A549 (cell line): Measurements from ENCODE around the gene SMIM38. TPM values are rescaled to one million over a fixed set of nuclear protein-coding genes. Genes with fewer than 3 reads are reported as not detected.

Experiments
- ATAC-seq, 2 experiments: fragments of 200-7000 bp in 1 of 2; fragments of >200 bp in 1 of 2; cut with Nextera tagmentation in 1 of 2; cut with Tn5 transposase in 1 of 2; 3 replicates each; pipeline versions ENCODE4 v1.8.0 to v1.9.1; 2018 to 2020; ENCODE audit warnings: mild to moderate bottlenecking in 1 of 2, moderate library complexity in 1 of 2
- CTCF ChIA-PET: fragments of 300-600 bp; sonication (Branson Sonifier 250); formaldehyde crosslinking; extraction: SDS; loops from one replicate; lab custom pipeline; 2021; ENCODE audit warnings: antibody characterized with exemption, inconsistent platforms; lab: Yijun Ruan, JAX
- POLR2A ChIA-PET: fragments of 350-600 bp; formaldehyde crosslinking; extraction: SDS; loops from one replicate; lab custom pipeline; 2021; ENCODE audit warnings: antibody characterized with exemption, inconsistent platforms; lab: Yijun Ruan, JAX
- DNase-seq, 2 experiments: peaks; one replicate each; pipeline versions ENCODE4 v3.0.0 to v3.0.0-alpha.2; 2011 to 2016; ENCODE audit warnings: low read depth in 1 of 2, low spot score in 1 of 2
- FAIRE-seq: peaks from 2 replicates; lab custom pipeline; 2011; peaks lifted over from hg19 to GRCh38; lab: Jason Lieb, UNC
- H3K27ac ChIP-seq, 2 experiments: fragments of >200 bp; sonication (Bioruptor Twin); formaldehyde crosslinking; 3 replicates each; pipeline ENCODE4 v1.5.1; 2016 to 2017
- H3K4me1 ChIP-seq: fragments of >200 bp; sonication (Bioruptor Twin); formaldehyde crosslinking; 3 replicates; pipeline ENCODE4 v1.6.1; 2016
- H3K4me2 ChIP-seq: fragments of >200 bp; sonication (Bioruptor Twin); formaldehyde crosslinking; 3 replicates; pipeline ENCODE4 v1.6.1; 2016
- H3K4me3 ChIP-seq: fragments of >200 bp; sonication (Bioruptor Twin); formaldehyde crosslinking; 3 replicates; pipeline ENCODE4 v1.5.1; 2016
- H3K9me3 ChIP-seq: fragments of >200 bp; sonication (Bioruptor Twin); formaldehyde crosslinking; 3 replicates; pipeline ENCODE4 v1.6.1; 2016
- ATOH8 ChIP-seq: fragments of 250-450 bp; sonication (Bioruptor Pico); IDR thresholded peaks from 2 replicates; pipeline ENCODE4 v1.5.0; 2020; ENCODE audit warnings: low read depth, mild to moderate bottlenecking, moderate library complexity
- CHD4 ChIP-seq: fragments of 200-600 bp; sonication (generic); IDR thresholded peaks from 2 replicates; pipeline ENCODE4 v1.6.1; 2016; ENCODE audit warnings: antibody characterized with exemption, mild to moderate bottlenecking, borderline replicate concordance
- CTCF ChIP-seq: fragments of >200 bp; sonication (Bioruptor Twin); formaldehyde crosslinking; IDR thresholded peaks from 3 replicates; pipeline ENCODE4 v1.5.1; 2016
- EHF ChIP-seq: fragments of 250-450 bp; sonication (Bioruptor Pico); IDR thresholded peaks from 2 replicates; pipeline ENCODE4 v1.5.0; 2020; ENCODE audit warnings: mild to moderate bottlenecking
- EP300 ChIP-seq, 2 experiments: fragments of >200 bp; sonication (Bioruptor Twin); formaldehyde crosslinking; IDR thresholded peaks; 2 replicates in 1 of 2; 3 replicates in 1 of 2; pipeline ENCODE4 v1.6.1; 2016 to 2017
- ESRRA ChIP-seq: fragments of 150-350 bp; IDR thresholded peaks from 2 replicates; pipeline ENCODE4 v1.6.1; 2014; ENCODE audit warnings: mild to moderate bottlenecking, low read length, borderline replicate concordance
- GATA3 ChIP-seq: IDR thresholded peaks from 2 replicates; pipeline ENCODE4 v1.6.1; 2012; ENCODE audit warnings: borderline replicate concordance
- HDAC2 ChIP-seq: fragments of 200-600 bp; sonication (generic); IDR thresholded peaks from 2 replicates; pipeline ENCODE4 v1.6.1; 2016
- HEYL ChIP-seq: fragments of 250-450 bp; sonication (Bioruptor Pico); IDR thresholded peaks from 2 replicates; pipeline ENCODE4 v1.8.0; 2021; ENCODE audit warnings: mild to moderate bottlenecking, moderate library complexity
- HMGXB4 ChIP-seq: fragments of 250-450 bp; sonication (Bioruptor Pico); IDR thresholded peaks from 2 replicates; pipeline ENCODE4 v1.5.0; 2021; ENCODE audit warnings: mild to moderate bottlenecking, moderate library complexity, borderline replicate concordance
- HOXB5 ChIP-seq: fragments of 250-450 bp; sonication (Bioruptor Pico); IDR thresholded peaks from 2 replicates; pipeline ENCODE4 v1.5.0; 2020; ENCODE audit warnings: mild to moderate bottlenecking, moderate library complexity
- KDM1A ChIP-seq: fragments of 200-600 bp; sonication (generic); IDR thresholded peaks from 2 replicates; pipeline ENCODE4 v1.6.1; 2016; ENCODE audit warnings: low read depth, mild to moderate bottlenecking
- KDM5A ChIP-seq: fragments of 200-600 bp; sonication (generic); IDR thresholded peaks from 2 replicates; pipeline ENCODE4 v1.6.1; 2016; ENCODE audit warnings: antibody characterized with exemption, mild to moderate bottlenecking
- MAFK ChIP-seq: fragments of 450-650 bp; IDR thresholded peaks from 2 replicates; pipeline ENCODE4 v1.6.1; 2014; ENCODE audit not compliant: partially characterized antibody
- MAX ChIP-seq: IDR thresholded peaks from 2 replicates; pipeline ENCODE4 v1.6.1; 2012
- MAZ ChIP-seq: fragments of 150-350 bp; IDR thresholded peaks from 2 replicates; pipeline ENCODE4 v1.6.1; 2014; ENCODE audit warnings: antibody characterized with exemption, low read depth, low read length, borderline replicate concordance
- NFE2L2 ChIP-seq: fragments of 150-350 bp; conservative IDR thresholded peaks from 2 replicates; pipeline ENCODE4 v1.6.1; 2014; ENCODE audit warnings: low read length
- NR3C1 ChIP-seq: fragments of >200 bp; sonication (Bioruptor Twin); formaldehyde crosslinking; IDR thresholded peaks from 3 replicates; pipeline ENCODE4 v1.6.1; 2017
- POLR2A ChIP-seq: IDR thresholded peaks from 2 replicates; pipeline ENCODE4 v1.6.1; 2012; ENCODE audit warnings: mild to moderate bottlenecking, low read length
- POLR2AphosphoS2 ChIP-seq: conservative IDR thresholded peaks from 2 replicates; pipeline ENCODE4 v1.6.1; 2012; ENCODE audit warnings: low read length, improper control_type of control experiment, inconsistent platforms
- RARB ChIP-seq: fragments of 250-450 bp; sonication (Bioruptor Pico); IDR thresholded peaks from 2 replicates; pipeline ENCODE4 v1.8.0; 2021; ENCODE audit warnings: mild to moderate bottlenecking, moderate library complexity
- SREBF2 ChIP-seq: fragments of 450-650 bp; IDR thresholded peaks from 2 replicates; pipeline ENCODE4 v1.6.1; 2014; ENCODE audit warnings: mild to moderate bottlenecking, moderate library complexity
- ZNF302 ChIP-seq: fragments of 250-450 bp; sonication (Bioruptor Pico); IDR thresholded peaks from 2 replicates; pipeline ENCODE4 v1.9.0; 2021; ENCODE audit warnings: inconsistent platforms, mild to moderate bottlenecking, moderate library complexity
- WGBS: methylation state at CpG from one replicate; pipeline ENCODE4 v1.1.6; 2017; ENCODE audit errors: missing lambda C conversion rate; 5-methylcytosine and 5-hydroxymethylcytosine counted together
- polyA plus RNA-seq, 4 experiments: library from polyadenylated mRNA; depleted of rRNA in 3 of 4; stranded (reverse); fragments of >200 nt; fragmentation: RNase III in 1 of 4; extraction: RNeasy Plus Mini Kit Qiagen cat#74134 plus additional on column Dnase treatment in 1 of 4; gene quantifications; 2 replicates in 3 of 4; 3 replicates in 1 of 4; pipeline ENCODE4 v1.2.3, GENCODE V29; 2011 to 2017

The SMIM38 gene
- polyA plus RNA-seq, 2 of the 4 experiments (the other 2 are of a cell fraction), result 0.05 to 0.08 TPM

GRCh38 chr11:69171476-69172240 lies 15.9 kb downstream of the SMIM38 start:
- H3K9me3 ChIP-seq, result no peaks in the 10 kb centered on the region
- H3K27ac ChIP-seq, result no peak overlapping the region
- CTCF ChIA-PET, result interaction anchor here (0.8 to 1.2 kb wide), 3 partner anchors 7 to 70 kb away, joined by 3 read pairs; no protein-coding TSS in a partner anchor
- no peak for FAIRE-seq
- no peak overlapping the region for H3K4me2 ChIP-seq
- ATAC-seq, result no peak
- H3K4me3 ChIP-seq, result no peak overlapping the region
- no peak for DNase-seq
- POLR2A ChIA-PET, result no interaction called here
- peaks cover 18% of the 10 kb centered on the region for H3K4me1 ChIP-seq
- no peak for TF ChIP-seq HOXB5 (CRISPR knock-in tag)
- no peak for TF ChIP-seq MAX
- TF ChIP-seq SREBF2, result no peak
- TF ChIP-seq ATOH8 (CRISPR knock-in tag), result no peak
- TF ChIP-seq NFE2L2, result no peak
- no peak for TF ChIP-seq MAFK
- TF ChIP-seq KDM1A, result no peak
- TF ChIP-seq ZNF302, result no peak
- TF ChIP-seq GATA3, result no peak
- TF ChIP-seq HDAC2, result no peak
- TF ChIP-seq POLR2A, result no peak
- TF ChIP-seq CTCF, result no peak
- no peak for TF ChIP-seq CHD4
- no peak for TF ChIP-seq EHF (CRISPR knock-in tag)
- TF ChIP-seq ESRRA, result no peak
- 66% methylated on average over 6 of the region's 6 CpGs for WGBS

GRCh38 chr11:69172674-69173073 lies 16.9 kb downstream of the SMIM38 start:
- ChIA-PET POLR2A (no interaction called here), CTCF (interaction anchor here (0.6 to 1.0 kb wide), 2 partner anchors 33 to 965 kb away, joined by 3 read pairs; no protein-coding TSS in a partner anchor)
- WGBS, result 0% methylated on average over 1 of the region's 1 CpG
- Histone ChIP-seq H3K4me3 (no peak overlapping the region), H3K9me3 (no peaks in the 10 kb centered on the region), H3K27ac (peak overlapping the region in 1 of 2 experiments; percentile 50; a peak in 1 of 6 replicates), H3K4me1 (peaks cover 10% of the 10 kb centered on the region; the same call in 2 of the 3 replicates), H3K4me2 (no peak overlapping the region)
- peak in 1 of 2 experiments; percentile 51 for DNase-seq
- TF ChIP-seq CHD4, result no peak
- TF ChIP-seq MAZ, result no peak
- TF ChIP-seq POLR2AphosphoS2, result no peak
- TF ChIP-seq HEYL (CRISPR knock-in tag), result no peak
- no peak for TF ChIP-seq HMGXB4 (CRISPR knock-in tag)
- TF ChIP-seq RARB (CRISPR knock-in tag), result no peak
- TF ChIP-seq NR3C1, result no peak
- TF ChIP-seq MAFK, result no peak
- no peak for TF ChIP-seq KDM5A
- TF ChIP-seq GATA3, result no peak
- no peak for TF ChIP-seq EP300 (IDR thresholded peaks at IDR 0.05)
- peak; percentile 62 to 86; a peak in 5 of 6 replicates for ATAC-seq
- no peak for FAIRE-seq
